ENCODE data around the gene PXYLP1.
A peak's percentile ranks its signal among the peaks of the same experiment; 100 is the strongest.
"Not testable (repeated sequence)": the region's sequence is repeated elsewhere in the genome, so short reads cannot be mapped to it uniquely, and the experiment has no call there.

The PXYLP1 gene

GRCh38 chr3:141231101-141231951 is at the start of gene PXYLP1:
Gene PXYLP1 (plus strand): TSS chr3:141231825. CDS start chr3:141260176, 28,351 bp downstream.
- DNase-seq (ENCODE audit: low read depth in 2 of 2) = peak; percentile 82 to 84

GRCh38 chr3:141183606-141184005 is 48.0 kb upstream of the PXYLP1 start:
- no peak for DNase-seq (ENCODE audit: low read depth in 2 of 2)

GRCh38 chr3:141184430-141184829 is 47.2 kb upstream of the PXYLP1 start:
- DNase-seq (ENCODE audit: low read depth in 2 of 2) = no peak

- DNase-seq (ENCODE audit: low read depth in 2 of 2) = no peak
These were observed 40.4 kb upstream of the PXYLP1 start for GRCh38 chr3:141191097-141191749.

GRCh38 chr3:141192345-141192744 is 39.3 kb upstream of the PXYLP1 start:
- peak; percentile 97 to 100 for DNase-seq (ENCODE audit: low read depth in 2 of 2)

- DNase-seq (ENCODE audit: low read depth in 2 of 2) = no peak
These were observed 38.4 kb upstream of the PXYLP1 start for GRCh38 chr3:141193066-141193830.

- no peak for DNase-seq (ENCODE audit: low read depth in 2 of 2)
These were observed 30.5 kb upstream of the PXYLP1 start for GRCh38 chr3:141201122-141201521.

- no peak for DNase-seq (ENCODE audit: low read depth in 2 of 2)
These were observed 28.9 kb upstream of the PXYLP1 start for GRCh38 chr3:141202682-141203081.

- DNase-seq (ENCODE audit: low read depth in 2 of 2) = no peak
These were observed 27.8 kb upstream of the PXYLP1 start for GRCh38 chr3:141203866-141204265.

GRCh38 chr3:141204343-141204742 is 27.3 kb upstream of the PXYLP1 start:
- DNase-seq (ENCODE audit: low read depth in 2 of 2) = no peak

GRCh38 chr3:141211306-141211705 is 20.3 kb upstream of the PXYLP1 start:
- DNase-seq (ENCODE audit: low read depth in 2 of 2) = not testable (repeated sequence)

- DNase-seq (ENCODE audit: low read depth in 2 of 2) = no peak
These were observed 19.5 kb upstream of the PXYLP1 start for GRCh38 chr3:141212101-141212500.

- DNase-seq (ENCODE audit: low read depth in 2 of 2) = no peak
These were observed 19.1 kb upstream of the PXYLP1 start for GRCh38 chr3:141212555-141212954.

- no peak for DNase-seq (ENCODE audit: low read depth in 2 of 2)
These were observed 14.7 kb upstream of the PXYLP1 start for GRCh38 chr3:141216975-141217374.

GRCh38 chr3:141217389-141217788 is 14.2 kb upstream of the PXYLP1 start:
- no peak for DNase-seq (ENCODE audit: low read depth in 2 of 2)

GRCh38 chr3:141218162-141218835 is 13.3 kb upstream of the PXYLP1 start:
- DNase-seq (ENCODE audit: low read depth in 2 of 2) = no peak

GRCh38 chr3:141218926-141219325 is 12.7 kb upstream of the PXYLP1 start:
- DNase-seq (ENCODE audit: low read depth in 2 of 2) = no peak

GRCh38 chr3:141223673-141224166 is 7.9 kb upstream of the PXYLP1 start:
- DNase-seq (ENCODE audit: low read depth in 2 of 2) = no peak

- no peak for DNase-seq (ENCODE audit: low read depth in 2 of 2)
These were observed 5.7 kb upstream of the PXYLP1 start for GRCh38 chr3:141225939-141226338.

GRCh38 chr3:141227216-141227615 is 4.4 kb upstream of the PXYLP1 start:
- DNase-seq (ENCODE audit: low read depth in 2 of 2) = no peak

- no peak for DNase-seq (ENCODE audit: low read depth in 2 of 2)
These were observed 3.9 kb upstream of the PXYLP1 start for GRCh38 chr3:141227752-141228151.

GRCh38 chr3:141228395-141228794 is 3.2 kb upstream of the PXYLP1 start:
- no peak for DNase-seq (ENCODE audit: low read depth in 2 of 2)
